DOHH2 (cell line): Measurements from ENCODE around the gene PMAIP1.

Source experiments
- H3F3A ChIP-seq: fragments of 200-600 bp; sonication (generic), shearing (Covaris generic); 2 replicates; pipeline ENCODE4 v1.6.0; 2016; ENCODE audit warnings: antibody characterized with exemption, mild to moderate bottlenecking; ENCODE audit not compliant: control insufficient read depth, insufficient read depth
- H3K27ac ChIP-seq: fragments of 200-600 bp; sonication (generic); 2 replicates; pipeline ENCODE4 v1.5.1; 2014; ENCODE audit warnings: low read depth, mild to moderate bottlenecking, low read length, moderate library complexity
- H3K27me3 ChIP-seq: fragments of 200-600 bp; sonication (generic); 2 replicates; pipeline ENCODE4 v1.6.1; 2014; ENCODE audit warnings: mild to moderate bottlenecking, low read length, mixed read lengths; ENCODE audit not compliant: control insufficient read depth
- H3K36me3 ChIP-seq: fragments of 200-600 bp; sonication (generic); 2 replicates; pipeline ENCODE4 v1.6.1; 2014; ENCODE audit warnings: mild to moderate bottlenecking, low read length, moderate library complexity, mixed read lengths; ENCODE audit not compliant: control insufficient read depth
- H3K4me1 ChIP-seq: fragments of 200-600 bp; sonication (generic); 2 replicates; pipeline ENCODE4 v1.6.1; 2014; ENCODE audit warnings: mild to moderate bottlenecking, low read length, mixed read lengths; ENCODE audit not compliant: control insufficient read depth
- H3K4me2 ChIP-seq: fragments of 200-600 bp; sonication (generic); 2 replicates; pipeline ENCODE4 v1.6.0; 2014; ENCODE audit warnings: mild to moderate bottlenecking, low read length, moderate library complexity
- H3K4me3 ChIP-seq: fragments of 200-600 bp; sonication (generic); 2 replicates; pipeline ENCODE4 v1.5.1; 2014; ENCODE audit warnings: mild to moderate bottlenecking, low read length, mixed read lengths
- H3K79me2 ChIP-seq: fragments of 200-600 bp; sonication (generic); 2 replicates; pipeline ENCODE4 v1.6.1; 2014; ENCODE audit warnings: mild to moderate bottlenecking, low read length, mixed read lengths; ENCODE audit not compliant: control insufficient read depth
- H3K9me2 ChIP-seq: fragments of 200-600 bp; sonication (generic); replicated peaks from 2 replicates; pipeline ENCODE4 v1.6.1; 2014; ENCODE audit warnings: mild to moderate bottlenecking, low read length, mixed read lengths; ENCODE audit not compliant: control insufficient read depth
- H3K9me3 ChIP-seq: fragments of 200-600 bp; sonication (generic); 2 replicates; pipeline ENCODE4 v1.6.1; 2014; ENCODE audit warnings: antibody characterized with exemption, low read length, mixed read lengths; ENCODE audit not compliant: control insufficient read depth, insufficient read depth
- H4K20me1 ChIP-seq: fragments of 200-600 bp; sonication (generic); 2 replicates; pipeline ENCODE4 v1.6.0; 2014; ENCODE audit warnings: low read depth, mild to moderate bottlenecking, antibody characterized with exemption, low read length, moderate library complexity; ENCODE audit not compliant: control insufficient read depth, insufficient read depth
- EZH2phosphoT487 ChIP-seq: fragments of 200-600 bp; sonication (generic); IDR thresholded peaks from 2 replicates; pipeline ENCODE4 v1.6.1; 2017; ENCODE audit warnings: borderline replicate concordance, mild to moderate bottlenecking, antibody characterized with exemption, low read length, moderate library complexity, mixed read lengths
- TF ChIP-seq, protein P1 (sequence below): fragments of 200-600 bp; sonication (generic); IDR thresholded peaks from one replicate; pipeline ENCODE4 v1.5.1; 2014; ENCODE audit warnings: antibody characterized with exemption, mild to moderate bottlenecking, low read depth, low read length; ENCODE audit not compliant: poor library complexity, severe bottlenecking

Gene PMAIP1

DNA sequence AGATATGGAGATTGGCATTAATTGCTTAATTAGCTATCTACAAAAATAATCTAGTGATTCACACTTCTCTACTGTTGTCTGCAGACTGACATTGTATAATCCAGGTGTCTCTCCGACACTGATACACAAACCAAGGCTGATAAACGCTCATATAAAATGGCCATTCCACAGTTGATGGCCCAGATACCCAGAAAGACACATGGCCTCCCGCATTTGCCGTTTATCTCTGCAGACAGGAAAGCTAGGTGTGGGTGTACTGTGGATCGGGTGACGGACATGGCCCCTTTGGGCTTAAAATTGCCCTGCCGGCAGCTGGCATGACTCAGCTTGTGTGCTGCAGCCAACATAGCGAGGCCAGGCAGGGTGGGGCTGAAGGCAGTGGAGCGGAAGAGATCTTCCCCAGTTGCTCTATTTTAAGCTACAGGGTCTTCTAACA, 18.5 kb downstream of the PMAIP1 start:
- H3K27ac ChIP-seq: no peak overlapping the region
- no peaks in the 10 kb centered on the region for H4K20me1 ChIP-seq
- H3K79me2 ChIP-seq: no peaks in the 10 kb centered on the region
- H3K27me3 ChIP-seq: no peaks in the 10 kb centered on the region
- peak overlapping the region; percentile 48 for H3K4me3 ChIP-seq
- no peak for TF ChIP-seq EZH2phosphoT487
- TF ChIP-seq, protein P1, sequence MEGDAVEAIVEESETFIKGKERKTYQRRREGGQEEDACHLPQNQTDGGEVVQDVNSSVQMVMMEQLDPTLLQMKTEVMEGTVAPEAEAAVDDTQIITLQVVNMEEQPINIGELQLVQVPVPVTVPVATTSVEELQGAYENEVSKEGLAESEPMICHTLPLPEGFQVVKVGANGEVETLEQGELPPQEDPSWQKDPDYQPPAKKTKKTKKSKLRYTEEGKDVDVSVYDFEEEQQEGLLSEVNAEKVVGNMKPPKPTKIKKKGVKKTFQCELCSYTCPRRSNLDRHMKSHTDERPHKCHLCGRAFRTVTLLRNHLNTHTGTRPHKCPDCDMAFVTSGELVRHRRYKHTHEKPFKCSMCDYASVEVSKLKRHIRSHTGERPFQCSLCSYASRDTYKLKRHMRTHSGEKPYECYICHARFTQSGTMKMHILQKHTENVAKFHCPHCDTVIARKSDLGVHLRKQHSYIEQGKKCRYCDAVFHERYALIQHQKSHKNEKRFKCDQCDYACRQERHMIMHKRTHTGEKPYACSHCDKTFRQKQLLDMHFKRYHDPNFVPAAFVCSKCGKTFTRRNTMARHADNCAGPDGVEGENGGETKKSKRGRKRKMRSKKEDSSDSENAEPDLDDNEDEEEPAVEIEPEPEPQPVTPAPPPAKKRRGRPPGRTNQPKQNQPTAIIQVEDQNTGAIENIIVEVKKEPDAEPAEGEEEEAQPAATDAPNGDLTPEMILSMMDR: no peak
- no peaks in the 10 kb centered on the region for H3K9me2 ChIP-seq
- no peaks in the 10 kb centered on the region for H3K36me3 ChIP-seq
- H3K4me1 ChIP-seq: peaks cover 22% of the 10 kb centered on the region
- H3K4me2 ChIP-seq: peak overlapping the region; percentile 64
- H3K9me3 ChIP-seq: no peaks in the 10 kb centered on the region
- H3F3A ChIP-seq: no peaks in the 10 kb centered on the region

DNA sequence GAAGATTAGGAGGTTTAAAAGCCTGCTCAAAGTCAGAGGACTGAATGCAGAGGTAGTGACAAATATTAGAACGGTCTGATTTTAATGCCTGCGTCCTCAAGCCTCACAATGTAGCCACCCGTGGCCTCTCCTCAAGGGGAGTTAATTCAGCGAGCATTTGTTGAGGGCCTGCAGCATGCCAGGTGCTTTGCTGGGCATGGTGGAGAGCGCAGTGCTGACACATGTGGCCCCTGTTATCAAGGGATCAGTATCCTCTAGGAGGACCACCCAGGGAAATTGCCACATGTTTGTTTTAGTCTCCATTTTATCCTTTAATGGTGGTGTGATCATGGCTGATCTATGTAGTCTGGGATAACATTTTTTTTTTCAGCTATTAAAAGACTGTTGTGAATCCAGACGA, 19.2 kb downstream of the PMAIP1 start:
- H3K36me3 ChIP-seq: no peaks in the 10 kb centered on the region
- no peaks in the 10 kb centered on the region for H3K27me3 ChIP-seq
- no peak overlapping the region for H3K27ac ChIP-seq
- H3K4me1 ChIP-seq: peaks cover 22% of the 10 kb centered on the region
- no peaks in the 10 kb centered on the region for H3F3A ChIP-seq
- no peaks in the 10 kb centered on the region for H4K20me1 ChIP-seq
- peak overlapping the region; percentile 64 for H3K4me2 ChIP-seq
- no peak overlapping the region for H3K4me3 ChIP-seq
- no peaks in the 10 kb centered on the region for H3K79me2 ChIP-seq
- TF ChIP-seq EZH2phosphoT487: no peak
- TF ChIP-seq, protein P1: no peak
- H3K9me3 ChIP-seq: no peaks in the 10 kb centered on the region
- H3K9me2 ChIP-seq: no peaks in the 10 kb centered on the region

DNA sequence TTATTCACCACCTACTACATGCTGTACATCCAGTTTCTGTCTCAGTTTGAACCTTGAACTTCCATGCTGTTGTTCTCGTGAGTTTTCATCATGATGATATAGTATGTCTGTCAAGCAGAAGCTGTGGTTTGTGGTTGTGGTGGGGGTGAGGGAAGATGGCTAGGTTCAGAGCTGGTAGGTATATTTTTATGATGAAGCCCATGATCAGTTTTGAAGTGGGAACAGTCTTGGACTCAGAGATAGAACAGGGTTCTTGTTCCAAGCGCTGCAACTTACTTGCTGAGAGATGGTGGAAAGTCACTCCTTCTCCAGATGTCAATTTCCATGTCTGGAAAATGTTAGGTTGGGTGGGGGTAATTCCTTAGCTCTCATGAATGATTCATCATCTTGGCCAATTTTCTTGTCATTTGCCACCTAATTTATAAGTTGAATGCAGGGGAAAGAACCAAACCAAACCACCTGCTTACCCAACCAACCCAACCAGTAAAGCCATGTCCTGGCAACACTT, 21.6 kb downstream of the PMAIP1 start:
- Histone ChIP-seq H3K4me1 (peaks cover 22% of the 10 kb centered on the region), H3K4me2 (no peak overlapping the region), H3K27me3 (no peaks in the 10 kb centered on the region), H3K9me3 (no peaks in the 10 kb centered on the region), H3K36me3 (no peaks in the 10 kb centered on the region), H3K4me3 (no peak overlapping the region), H4K20me1 (no peaks in the 10 kb centered on the region), H3K9me2 (no peaks in the 10 kb centered on the region), H3K27ac (no peak overlapping the region), H3F3A (no peaks in the 10 kb centered on the region), H3K79me2 (no peaks in the 10 kb centered on the region)
- TF ChIP-seq, protein P1: no peak
- no peak for TF ChIP-seq EZH2phosphoT487
